K562 (cell line): ENCODE measurements around the gene IMP4.

Experiments
- CBX8 ChIP-seq: fragments of 200-600 bp; sonication (generic); IDR thresholded peaks from 2 replicates; pipeline ENCODE4 v1.6.1; 2012; ENCODE audit warnings: borderline replicate concordance, mixed run types, low read depth, mild to moderate bottlenecking, moderate library complexity, mixed read lengths, low read length, control low read depth, inconsistent platforms; ENCODE audit not compliant: poor library complexity, severe bottlenecking; ENCODE audit errors: extremely low read depth
- EZH2 ChIP-seq: IDR thresholded peaks from 2 replicates; pipeline ENCODE4 v1.6.1; 2012; ENCODE audit warnings: low read depth, mild to moderate bottlenecking, inconsistent platforms, low read length, borderline replicate concordance
- GABPB2 ChIP-seq: fragments of 250-450 bp; sonication (Bioruptor Pico); conservative IDR thresholded peaks from 2 replicates; pipeline ENCODE4 v1.5.1; 2021; ENCODE audit warnings: mild to moderate bottlenecking
- KAT7 ChIP-seq: sonication (generic); formaldehyde crosslinking; IDR thresholded peaks from 2 replicates; pipeline ENCODE4 v1.8.0; 2022; ENCODE audit warnings: missing genetic modification reagents, mild to moderate bottlenecking, borderline replicate concordance
- KDM2B ChIP-seq: fragments of 250-450 bp; sonication (Bioruptor Pico); IDR thresholded peaks from 2 replicates; pipeline ENCODE4 v1.8.0; 2021; ENCODE audit warnings: mild to moderate bottlenecking, moderate library complexity
- PHF21A ChIP-seq: fragments of 450-650 bp; IDR thresholded peaks from 2 replicates; pipeline ENCODE4 v1.6.1; 2017; ENCODE audit warnings: low read depth, borderline replicate concordance
- POU5F1 ChIP-seq: fragments of 150-350 bp; IDR thresholded peaks from 2 replicates; pipeline ENCODE4 v1.6.1; 2014; ENCODE audit warnings: borderline replicate concordance, low read length, low read depth, mild to moderate bottlenecking; ENCODE audit not compliant: partially characterized antibody
- RAD21 ChIP-seq, 2 experiments: fragments of 250-450 bp in 1 of 2; fragments of 450-650 bp in 1 of 2; sonication (Bioruptor Pico) in 1 of 2; formaldehyde crosslinking in 1 of 2; IDR thresholded peaks in 1 of 2; conservative IDR thresholded peaks in 1 of 2; 2 replicates each; pipeline versions ENCODE4 v1.4.0 to v1.8.0; 2020 to 2022; ENCODE audit warnings: mild to moderate bottlenecking in 2 of 2, moderate library complexity in 1 of 2
- TAF1 ChIP-seq: IDR thresholded peaks from 2 replicates; pipeline ENCODE4 v1.6.1; 2011; ENCODE audit warnings: mild to moderate bottlenecking, low read length, moderate library complexity; ENCODE audit not compliant: insufficient read depth, control insufficient read depth, severe bottlenecking; ENCODE audit errors: extremely low read depth
- ZNF347 ChIP-seq: fragments of 450-650 bp; formaldehyde crosslinking; IDR thresholded peaks from 2 replicates; pipeline ENCODE4 v1.4.0; 2020; ENCODE audit warnings: low read depth, mild to moderate bottlenecking, moderate library complexity
- TF ChIP-seq, protein P1 (sequence below): sonication (generic); formaldehyde crosslinking; IDR thresholded peaks from 2 replicates; pipeline ENCODE4 v1.8.1; 2023; ENCODE audit warnings: mild to moderate bottlenecking, missing genetic modification reagents
- TF ChIP-seq, protein P2 (sequence below): fragments of 150-350 bp; IDR thresholded peaks from 2 replicates; pipeline ENCODE4 v1.6.1; 2014; ENCODE audit warnings: low read depth, mild to moderate bottlenecking, low read length, borderline replicate concordance

DNA sequence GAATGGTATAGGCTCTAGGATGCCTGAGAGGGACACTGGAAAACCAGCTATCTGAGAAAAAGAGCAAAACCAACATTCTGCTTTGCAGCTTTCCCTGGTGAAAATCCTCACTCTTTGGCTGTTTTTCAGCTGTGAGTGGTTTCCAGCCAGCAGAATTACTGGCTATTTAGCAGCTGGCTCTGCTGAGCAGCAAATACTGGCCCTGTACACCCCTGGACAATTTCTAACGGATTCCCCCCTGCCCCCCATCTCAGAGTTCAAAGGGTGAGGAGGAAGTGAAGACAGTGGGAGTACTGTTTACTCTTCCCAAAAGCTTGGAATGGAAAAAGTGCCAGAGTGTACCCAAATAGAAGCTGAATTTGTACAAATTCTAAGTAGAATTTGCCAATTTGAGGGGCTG, 26.1 kb upstream of the IMP4 start:
- TF ChIP-seq, protein P1, sequence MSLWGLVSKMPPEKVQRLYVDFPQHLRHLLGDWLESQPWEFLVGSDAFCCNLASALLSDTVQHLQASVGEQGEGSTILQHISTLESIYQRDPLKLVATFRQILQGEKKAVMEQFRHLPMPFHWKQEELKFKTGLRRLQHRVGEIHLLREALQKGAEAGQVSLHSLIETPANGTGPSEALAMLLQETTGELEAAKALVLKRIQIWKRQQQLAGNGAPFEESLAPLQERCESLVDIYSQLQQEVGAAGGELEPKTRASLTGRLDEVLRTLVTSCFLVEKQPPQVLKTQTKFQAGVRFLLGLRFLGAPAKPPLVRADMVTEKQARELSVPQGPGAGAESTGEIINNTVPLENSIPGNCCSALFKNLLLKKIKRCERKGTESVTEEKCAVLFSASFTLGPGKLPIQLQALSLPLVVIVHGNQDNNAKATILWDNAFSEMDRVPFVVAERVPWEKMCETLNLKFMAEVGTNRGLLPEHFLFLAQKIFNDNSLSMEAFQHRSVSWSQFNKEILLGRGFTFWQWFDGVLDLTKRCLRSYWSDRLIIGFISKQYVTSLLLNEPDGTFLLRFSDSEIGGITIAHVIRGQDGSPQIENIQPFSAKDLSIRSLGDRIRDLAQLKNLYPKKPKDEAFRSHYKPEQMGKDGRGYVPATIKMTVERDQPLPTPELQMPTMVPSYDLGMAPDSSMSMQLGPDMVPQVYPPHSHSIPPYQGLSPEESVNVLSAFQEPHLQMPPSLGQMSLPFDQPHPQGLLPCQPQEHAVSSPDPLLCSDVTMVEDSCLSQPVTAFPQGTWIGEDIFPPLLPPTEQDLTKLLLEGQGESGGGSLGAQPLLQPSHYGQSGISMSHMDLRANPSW, result no peak
- TF ChIP-seq POU5F1, result no peak
- no peak for TF ChIP-seq PHF21A
- TF ChIP-seq KDM2B, result no peak
- no peak for TF ChIP-seq KAT7 (CRISPR knock-in tag)
- TF ChIP-seq TAF1, result no peak
- TF ChIP-seq RAD21 (CRISPR knock-in tag; conservative IDR thresholded peaks at IDR 0.05 in 1 of 2, IDR thresholded peaks at IDR 0.05 in 1 of 2), result no peak
- TF ChIP-seq GABPB2 (CRISPR knock-in tag), result no peak
- TF ChIP-seq CBX8, result no peak
- no peak for TF ChIP-seq ZNF347
- TF ChIP-seq EZH2, result no peak
- TF ChIP-seq, protein P2, sequence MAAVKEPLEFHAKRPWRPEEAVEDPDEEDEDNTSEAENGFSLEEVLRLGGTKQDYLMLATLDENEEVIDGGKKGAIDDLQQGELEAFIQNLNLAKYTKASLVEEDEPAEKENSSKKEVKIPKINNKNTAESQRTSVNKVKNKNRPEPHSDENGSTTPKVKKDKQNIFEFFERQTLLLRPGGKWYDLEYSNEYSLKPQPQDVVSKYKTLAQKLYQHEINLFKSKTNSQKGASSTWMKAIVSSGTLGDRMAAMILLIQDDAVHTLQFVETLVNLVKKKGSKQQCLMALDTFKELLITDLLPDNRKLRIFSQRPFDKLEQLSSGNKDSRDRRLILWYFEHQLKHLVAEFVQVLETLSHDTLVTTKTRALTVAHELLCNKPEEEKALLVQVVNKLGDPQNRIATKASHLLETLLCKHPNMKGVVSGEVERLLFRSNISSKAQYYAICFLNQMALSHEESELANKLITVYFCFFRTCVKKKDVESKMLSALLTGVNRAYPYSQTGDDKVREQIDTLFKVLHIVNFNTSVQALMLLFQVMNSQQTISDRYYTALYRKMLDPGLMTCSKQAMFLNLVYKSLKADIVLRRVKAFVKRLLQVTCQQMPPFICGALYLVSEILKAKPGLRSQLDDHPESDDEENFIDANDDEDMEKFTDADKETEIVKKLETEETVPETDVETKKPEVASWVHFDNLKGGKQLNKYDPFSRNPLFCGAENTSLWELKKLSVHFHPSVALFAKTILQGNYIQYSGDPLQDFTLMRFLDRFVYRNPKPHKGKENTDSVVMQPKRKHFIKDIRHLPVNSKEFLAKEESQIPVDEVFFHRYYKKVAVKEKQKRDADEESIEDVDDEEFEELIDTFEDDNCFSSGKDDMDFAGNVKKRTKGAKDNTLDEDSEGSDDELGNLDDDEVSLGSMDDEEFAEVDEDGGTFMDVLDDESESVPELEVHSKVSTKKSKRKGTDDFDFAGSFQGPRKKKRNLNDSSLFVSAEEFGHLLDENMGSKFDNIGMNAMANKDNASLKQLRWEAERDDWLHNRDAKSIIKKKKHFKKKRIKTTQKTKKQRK, result no peak
